Type B pancreatic cell (in vitro differentiated cells): ENCODE measurements around the gene SMPX. TPM values are rescaled to one million over a fixed set of nuclear protein-coding genes. Genes with fewer than 3 reads are reported as not detected.

Experiments used
- DNase-seq: peaks from one replicate; pipeline ENCODE4 v3.0.0; 2021; ENCODE audit warnings: mixed read lengths; ENCODE audit not compliant: unreplicated experiment; ENCODE audit errors: extremely low spot score
- H3K27ac Mint-ChIP-seq: 2 replicates; pipeline ENCODE4 v1.8.0; 2021; ENCODE audit warnings: mild to moderate bottlenecking, mixed read lengths
- H3K27me3 Mint-ChIP-seq: 2 replicates; pipeline ENCODE4 v1.8.0; 2021; ENCODE audit warnings: mixed read lengths
- H3K36me3 Mint-ChIP-seq: 2 replicates; pipeline ENCODE4 v1.8.0; 2021; ENCODE audit warnings: mixed read lengths
- H3K4me1 Mint-ChIP-seq: one replicate; pipeline ENCODE4 v1.8.0; 2021; ENCODE audit warnings: mixed read lengths; ENCODE audit not compliant: unreplicated experiment
- H3K4me3 Mint-ChIP-seq: 2 replicates; pipeline ENCODE4 v1.8.0; 2021; ENCODE audit warnings: mild to moderate bottlenecking, mixed read lengths
- H3K9me3 Mint-ChIP-seq: 2 replicates; pipeline ENCODE4 v1.8.0; 2021; ENCODE audit warnings: mixed read lengths
- CTCF ChIP-seq: fragments of 200-600 bp; sonication (generic); conservative IDR thresholded peaks from 2 replicates; pipeline ENCODE4 v1.5.0; 2021; ENCODE audit warnings: antibody characterized with exemption, mild to moderate bottlenecking
- total RNA-seq: library from RNA; stranded (reverse); gene quantifications from 2 replicates; pipeline ENCODE4 v1.2.1, GENCODE V29; 2021; ENCODE audit warnings: low replicate concordance

The SMPX gene
- total RNA-seq, 1 donor from 2014 or later = 2.8 TPM

- Mint-ChIP-seq H3K36me3 (no peaks in the 10 kb centered on the region), H3K4me1 (peaks cover 24% of the 10 kb centered on the region), H3K27me3 (peaks cover 14% of the 10 kb centered on the region), H3K9me3 (no peaks in the 10 kb centered on the region), H3K4me3 (no peak overlapping the region), H3K27ac (no peak overlapping the region)
- no peak for TF ChIP-seq CTCF
- no peak for DNase-seq
Measured at GRCh38 chrX:21744060-21744459, 13.9 kb downstream of the SMPX start.

GRCh38 chrX:21741869-21742701 lies 15.8 kb downstream of the SMPX start:
- no peak for DNase-seq
- peak overlapping the region; percentile 17 for H3K4me3 Mint-ChIP-seq
- H3K27me3 Mint-ChIP-seq = peaks cover 4% of the 10 kb centered on the region
- no peak overlapping the region for H3K27ac Mint-ChIP-seq
- no peak for TF ChIP-seq CTCF
- no peaks in the 10 kb centered on the region for H3K9me3 Mint-ChIP-seq
- peaks cover 27% of the 10 kb centered on the region for H3K4me1 Mint-ChIP-seq
- H3K36me3 Mint-ChIP-seq = no peaks in the 10 kb centered on the region

GRCh38 chrX:21741364-21741763 lies 16.6 kb downstream of the SMPX start:
- Mint-ChIP-seq H3K27ac (no peak overlapping the region), H3K4me1 (peaks cover 27% of the 10 kb centered on the region), H3K36me3 (no peaks in the 10 kb centered on the region), H3K9me3 (no peaks in the 10 kb centered on the region), H3K4me3 (no peak overlapping the region), H3K27me3 (peaks cover 4% of the 10 kb centered on the region)
- no peak for TF ChIP-seq CTCF
- DNase-seq = no peak

GRCh38 chrX:21740329-21741274 lies 17.3 kb downstream of the SMPX start:
- no peak overlapping the region for H3K27ac Mint-ChIP-seq
- H3K4me1 Mint-ChIP-seq = peaks cover 32% of the 10 kb centered on the region
- no peaks in the 10 kb centered on the region for H3K9me3 Mint-ChIP-seq
- no peak overlapping the region for H3K4me3 Mint-ChIP-seq
- TF ChIP-seq CTCF = no peak
- no peak for DNase-seq
- peaks cover 4% of the 10 kb centered on the region for H3K27me3 Mint-ChIP-seq
- H3K36me3 Mint-ChIP-seq = no peaks in the 10 kb centered on the region

GRCh38 chrX:21738950-21739287 lies 19.0 kb downstream of the SMPX start:
- Mint-ChIP-seq H3K4me1 (peaks cover 45% of the 10 kb centered on the region), H3K27me3 (peaks cover 4% of the 10 kb centered on the region), H3K4me3 (peak overlapping the region; percentile 74), H3K27ac (peak overlapping the region; percentile 79), H3K36me3 (no peaks in the 10 kb centered on the region), H3K9me3 (peaks cover 2% of the 10 kb centered on the region)
- TF ChIP-seq CTCF = no peak
- no peak for DNase-seq
